Jurkat, Clone E6-1 (cell line): ENCODE data around the gene ATG13.
A peak's percentile ranks its signal among the peaks of the same experiment; 100 is the strongest.
"Not testable (repeated sequence)": the region's sequence is repeated elsewhere in the genome, so short reads cannot be mapped to it uniquely, and the experiment has no call there.

Experiments used
- DNase-seq: peaks from one replicate; pipeline ENCODE4 v3.0.0-alpha.2; 2011; ENCODE audit warnings: low read depth, low spot score
- H3K4me3 ChIP-seq: 2 replicates; pipeline ENCODE4 v1.5.1; 2011; ENCODE audit warnings: mild to moderate bottlenecking, low read length, control low read depth, moderate library complexity

ATG13 gene

DNA sequence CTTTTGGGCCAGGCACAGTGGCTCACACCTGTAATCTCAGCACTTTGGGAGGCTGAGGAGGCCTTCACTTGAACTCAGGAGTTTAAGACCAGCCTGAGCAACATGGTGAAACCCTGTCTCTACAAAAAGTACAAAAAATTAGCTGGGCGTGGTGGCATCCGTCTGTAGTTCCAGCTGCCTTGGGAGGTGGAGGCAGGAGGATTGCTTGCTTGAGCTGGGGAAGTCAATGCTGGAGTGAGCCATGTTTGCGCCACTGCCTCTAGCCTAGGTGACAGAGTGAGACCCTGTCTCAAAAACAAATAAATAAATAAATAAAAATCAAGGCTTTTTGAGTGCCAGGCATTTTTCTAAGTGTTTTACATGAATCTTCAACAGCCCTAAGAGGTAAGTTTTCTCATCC lies 53.2 kb downstream of the ATG13 start:
- peak overlapping the region; percentile 11 for H3K4me3 ChIP-seq
- DNase-seq: not testable (repeated sequence)

DNA sequence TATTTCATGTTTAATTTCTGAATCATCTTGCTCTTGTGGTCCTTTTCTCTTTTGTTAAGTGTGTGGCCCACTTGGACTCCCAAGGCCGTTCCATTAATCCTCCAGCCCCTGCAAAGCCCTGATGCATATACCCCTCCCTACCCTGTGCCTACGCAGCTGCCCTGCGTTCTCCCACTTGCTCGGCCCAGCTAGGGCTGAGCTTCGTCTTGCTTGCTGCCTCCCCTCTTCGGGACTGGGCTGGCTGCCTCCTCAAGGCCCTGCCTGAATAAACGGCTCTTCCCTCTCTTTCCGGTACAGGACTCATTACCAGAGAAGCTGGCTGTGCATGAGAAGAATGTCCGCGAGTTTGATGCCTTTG lies 54.6 kb downstream of the ATG13 start:
- no peak for DNase-seq
- no peak overlapping the region for H3K4me3 ChIP-seq

DNA sequence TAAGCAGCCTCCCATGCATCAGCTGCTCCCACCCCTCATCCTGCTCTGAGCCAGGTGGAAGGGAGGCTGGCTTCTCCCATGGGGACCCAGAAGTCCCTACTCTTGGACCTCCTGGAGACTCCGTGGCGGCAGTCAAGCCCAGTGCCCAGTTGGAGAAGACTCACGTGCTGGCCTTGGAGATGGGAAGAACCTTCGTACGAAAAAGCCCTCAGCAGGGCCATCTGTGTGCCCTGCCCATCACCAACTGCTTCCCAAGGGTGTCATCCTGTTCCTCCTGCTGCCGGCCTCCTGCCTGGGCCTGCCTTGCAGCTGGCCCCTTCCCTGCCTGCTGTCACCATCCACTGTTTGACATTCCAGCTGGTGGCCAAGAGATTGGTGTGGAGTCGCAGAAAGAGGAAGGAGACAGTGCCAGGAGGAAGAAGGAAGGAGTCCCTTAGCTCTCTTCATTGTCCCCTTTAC lies 55.1 kb downstream of the ATG13 start:
- DNase-seq: no peak
- H3K4me3 ChIP-seq: no peak overlapping the region

DNA sequence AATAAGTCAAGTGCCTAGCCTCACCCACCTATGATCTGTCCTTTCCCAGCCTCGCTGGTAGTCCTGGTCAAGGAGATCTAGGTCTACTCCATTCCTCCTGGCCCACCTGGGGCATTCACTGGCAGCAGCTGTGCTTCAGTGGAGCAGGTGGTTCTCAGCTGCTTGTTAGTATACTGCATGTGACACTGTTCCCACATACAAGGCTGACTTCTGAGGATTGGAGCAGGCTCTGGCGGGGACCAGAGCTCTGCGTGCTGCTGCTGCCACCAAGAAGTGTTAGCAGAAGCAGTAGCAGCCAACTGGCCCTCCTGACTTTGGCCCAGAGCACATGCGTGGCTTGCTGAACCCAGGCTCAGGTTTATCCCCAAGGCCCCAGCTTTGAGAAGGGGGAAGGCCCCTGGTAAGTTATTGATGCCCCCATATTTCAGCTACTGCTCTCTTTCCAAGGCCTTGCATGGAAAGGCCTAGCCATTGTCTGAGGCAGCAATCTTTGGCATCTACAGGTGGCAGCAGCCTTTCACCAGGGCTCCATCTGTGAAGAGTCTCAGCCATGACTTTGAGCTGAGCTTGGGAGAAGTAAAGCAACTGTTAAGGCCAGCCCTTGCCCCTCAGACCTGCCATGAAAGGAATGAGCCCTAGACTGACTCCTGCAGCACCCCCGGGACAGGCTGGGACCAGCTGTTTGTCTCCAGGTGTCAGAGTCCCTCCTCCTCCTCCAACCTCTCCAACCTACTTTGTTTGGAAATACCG lies 56.5 kb downstream of the ATG13 start:
- H3K4me3 ChIP-seq: no peak overlapping the region
- peak; percentile 41 for DNase-seq

DNA sequence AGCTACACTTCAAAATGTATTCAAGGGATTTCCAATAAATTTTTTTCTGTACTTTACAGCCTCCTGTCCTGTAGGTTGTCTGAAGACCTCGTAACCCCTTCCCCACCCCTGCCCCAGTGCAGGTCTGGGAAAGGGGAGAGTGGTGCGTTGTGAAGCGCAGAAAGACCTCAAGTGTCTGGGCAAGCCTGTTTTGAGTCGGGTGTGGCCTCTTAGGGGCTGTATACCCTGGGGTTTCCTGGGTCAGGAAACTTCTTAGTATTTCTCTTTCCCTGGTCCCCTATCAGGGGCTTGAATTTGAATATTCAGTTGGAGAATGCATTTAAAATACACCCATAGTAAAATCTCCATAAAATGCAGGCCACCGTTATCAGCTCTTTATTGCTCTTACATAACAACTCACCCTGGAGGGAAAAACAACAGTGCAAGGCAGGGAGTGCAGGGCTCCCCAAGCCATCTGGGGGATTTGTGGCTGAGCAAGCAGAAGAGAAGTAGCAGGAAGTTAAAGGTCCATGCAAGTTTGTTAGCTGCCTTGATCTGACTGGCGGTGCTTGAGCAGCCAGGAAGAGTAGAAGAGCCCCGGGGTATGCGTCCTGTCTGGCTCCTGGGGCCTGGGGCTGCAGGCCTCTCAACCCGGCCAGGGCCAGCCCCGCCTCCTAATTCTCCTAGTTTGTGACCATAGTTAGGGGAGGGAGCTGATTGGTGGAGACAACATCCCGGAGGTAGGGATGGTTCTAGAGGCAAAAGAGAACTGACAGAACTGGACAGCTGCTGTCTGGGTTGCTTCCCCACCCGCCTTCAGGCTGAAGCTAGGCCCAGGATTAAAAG lies 57.3 kb downstream of the ATG13 start:
- DNase-seq: peak; percentile 78
- no peak overlapping the region for H3K4me3 ChIP-seq

DNA sequence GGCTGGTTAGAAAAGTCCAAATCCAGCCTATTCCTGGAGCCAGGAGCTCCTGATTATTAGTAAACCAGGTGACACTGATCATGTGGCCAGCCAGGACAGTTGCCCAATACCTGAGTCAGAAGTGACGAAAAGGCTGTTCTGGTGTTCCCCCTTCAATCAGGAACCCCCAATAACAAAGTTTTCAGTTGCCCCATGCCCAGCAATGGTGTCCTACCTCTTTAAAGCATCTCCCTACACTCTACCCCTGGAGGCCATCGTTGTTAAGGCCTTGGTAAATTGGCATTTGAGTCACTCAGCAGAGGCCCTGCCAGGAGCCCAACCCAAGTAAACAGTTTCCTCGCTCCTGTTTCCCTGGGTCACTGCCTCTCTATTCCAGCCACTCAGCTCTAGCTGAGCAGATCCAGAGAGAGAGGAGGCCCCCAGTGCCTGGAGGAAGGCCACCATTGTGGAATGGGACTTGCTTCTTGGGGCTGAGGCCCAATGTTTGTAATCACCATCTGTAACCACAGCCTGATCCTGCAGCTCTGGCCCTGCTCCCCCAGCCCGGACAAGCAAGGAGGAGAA lies 58.0 kb downstream of the ATG13 start:
- no peak for DNase-seq
- H3K4me3 ChIP-seq: no peak overlapping the region

DNA sequence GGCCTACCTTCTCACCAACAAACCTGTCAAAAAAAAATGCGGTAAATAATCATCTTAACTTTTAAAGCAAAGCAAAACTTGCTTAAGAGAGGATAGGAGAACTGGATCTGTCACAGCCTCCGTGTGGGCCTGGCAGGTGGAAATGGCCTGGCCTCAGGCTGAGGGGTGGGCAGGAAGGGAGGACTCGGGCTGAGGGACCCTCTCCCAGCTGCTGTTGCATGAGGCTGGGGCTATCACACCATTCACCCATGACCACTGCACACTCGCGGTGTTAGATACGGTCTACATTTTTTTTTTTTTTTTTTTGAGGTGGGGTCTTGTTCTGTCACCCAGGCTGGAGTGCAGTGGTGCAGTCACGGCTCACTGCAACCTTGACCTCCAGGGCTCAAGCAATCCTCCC lies 58.6 kb downstream of the ATG13 start:
- no peak for DNase-seq
- H3K4me3 ChIP-seq: no peak overlapping the region

DNA sequence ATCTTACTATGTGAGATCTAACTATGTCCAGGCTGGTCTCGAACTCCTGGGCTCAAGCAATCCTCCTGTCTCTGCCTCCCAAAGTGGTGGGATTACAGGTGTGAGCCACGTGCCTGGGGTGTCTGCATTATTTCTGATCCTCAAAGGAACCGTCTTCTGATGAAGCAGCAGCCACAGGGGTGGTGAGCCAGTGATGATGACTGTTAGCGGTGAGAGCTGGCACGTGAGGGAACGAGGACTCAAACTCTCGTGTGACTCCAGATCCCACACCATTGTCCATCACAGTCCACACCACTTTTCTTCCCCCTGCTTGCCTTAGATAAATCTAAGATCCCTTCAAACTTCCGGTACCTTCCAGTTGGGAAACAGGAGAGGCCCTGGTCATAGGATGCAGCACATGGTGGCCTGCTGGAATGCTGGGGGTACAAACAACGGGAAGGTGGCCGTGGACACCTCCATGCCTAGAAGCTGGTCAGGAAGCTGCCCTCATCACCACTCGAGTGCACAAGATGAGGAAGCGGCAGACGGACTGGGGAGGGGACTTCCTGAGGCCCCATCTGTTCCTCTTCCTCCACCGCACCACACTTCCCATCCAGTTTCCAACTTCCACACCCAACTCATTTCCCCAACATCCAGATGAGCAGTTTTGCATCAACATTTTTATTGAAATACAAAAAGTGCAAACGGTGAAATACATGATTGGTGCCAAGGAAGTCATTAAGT lies 59.2 kb downstream of the ATG13 start:
- no peak for DNase-seq
- no peak overlapping the region for H3K4me3 ChIP-seq

DNA sequence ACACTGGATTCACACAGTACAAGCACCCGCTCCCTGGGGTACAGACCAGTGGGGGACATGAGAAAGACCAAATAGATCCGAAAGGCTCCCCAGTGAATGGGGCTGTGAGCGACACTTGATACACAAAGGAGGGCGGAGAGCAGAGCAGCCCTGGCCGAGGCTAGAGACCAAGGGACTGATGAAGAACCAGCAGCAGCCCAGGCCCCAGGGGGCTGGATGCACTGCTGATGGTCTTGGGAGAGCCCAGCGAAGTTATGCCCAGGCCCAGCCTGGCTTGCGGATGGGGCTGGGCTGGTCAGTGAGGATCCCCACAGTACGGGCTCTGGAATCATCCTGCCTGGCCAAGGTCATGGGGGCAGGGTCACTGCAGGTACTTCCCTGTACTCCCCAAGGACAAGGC lies 59.8 kb downstream of the ATG13 start:
- no peak for DNase-seq
- no peak overlapping the region for H3K4me3 ChIP-seq

DNA sequence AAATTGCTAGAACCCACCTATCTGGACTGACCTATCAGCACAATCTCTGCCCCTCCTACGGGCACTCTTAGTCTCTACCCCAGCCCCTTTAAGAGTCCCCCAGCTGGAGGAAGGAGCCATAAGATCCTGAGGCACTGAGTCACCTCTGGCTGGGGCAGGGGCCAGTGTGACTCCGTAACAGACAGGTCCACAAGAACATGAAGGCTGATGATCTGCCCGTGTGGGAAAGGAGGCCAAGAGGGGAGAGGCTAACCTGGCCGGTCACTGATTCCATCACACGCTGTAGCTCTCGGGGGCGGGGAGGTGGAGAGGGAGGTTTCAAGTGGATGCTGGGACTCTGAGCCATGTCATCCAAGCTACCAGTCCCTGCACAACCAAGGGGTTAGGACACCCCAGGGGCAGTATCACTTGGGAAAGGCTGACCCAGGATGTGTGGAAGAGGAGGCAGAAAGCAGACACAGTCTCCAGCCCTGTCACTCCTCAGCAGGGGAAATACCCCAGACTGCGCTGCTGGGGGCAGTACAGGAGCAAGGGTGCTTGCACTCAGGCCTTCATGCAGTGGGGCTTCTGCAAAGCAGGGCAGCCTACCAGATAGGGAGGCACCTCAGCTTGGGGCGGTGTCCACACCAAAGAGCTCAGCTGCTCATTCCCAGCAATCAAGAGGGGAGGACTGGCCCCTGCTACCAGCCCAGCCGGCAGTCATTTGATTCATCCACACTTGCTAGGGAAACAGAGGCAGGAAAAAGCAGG lies 60.8 kb downstream of the ATG13 start:
- H3K4me3 ChIP-seq: no peak overlapping the region
- no peak for DNase-seq

DNA sequence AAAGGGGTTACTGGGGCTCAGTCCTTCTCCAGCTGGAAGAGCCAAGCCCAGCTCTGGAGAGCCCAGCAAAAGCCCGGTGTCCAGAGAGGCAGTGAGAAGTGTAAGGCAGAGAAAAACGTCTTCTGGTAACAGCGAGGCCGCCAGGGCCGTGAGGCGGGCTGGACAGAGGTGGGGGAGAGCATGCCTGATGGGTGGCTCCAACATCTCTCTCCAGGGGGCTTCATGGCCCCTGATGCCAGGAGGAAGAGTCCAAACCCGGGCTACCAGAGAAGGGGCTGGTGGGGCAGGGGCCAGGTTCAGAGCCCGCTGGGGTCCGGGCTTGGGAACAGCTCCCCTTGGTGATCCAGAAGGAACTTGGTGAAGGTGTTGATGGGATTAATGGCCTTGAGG lies 61.4 kb downstream of the ATG13 start:
- no peak for DNase-seq
- no peak overlapping the region for H3K4me3 ChIP-seq

DNA sequence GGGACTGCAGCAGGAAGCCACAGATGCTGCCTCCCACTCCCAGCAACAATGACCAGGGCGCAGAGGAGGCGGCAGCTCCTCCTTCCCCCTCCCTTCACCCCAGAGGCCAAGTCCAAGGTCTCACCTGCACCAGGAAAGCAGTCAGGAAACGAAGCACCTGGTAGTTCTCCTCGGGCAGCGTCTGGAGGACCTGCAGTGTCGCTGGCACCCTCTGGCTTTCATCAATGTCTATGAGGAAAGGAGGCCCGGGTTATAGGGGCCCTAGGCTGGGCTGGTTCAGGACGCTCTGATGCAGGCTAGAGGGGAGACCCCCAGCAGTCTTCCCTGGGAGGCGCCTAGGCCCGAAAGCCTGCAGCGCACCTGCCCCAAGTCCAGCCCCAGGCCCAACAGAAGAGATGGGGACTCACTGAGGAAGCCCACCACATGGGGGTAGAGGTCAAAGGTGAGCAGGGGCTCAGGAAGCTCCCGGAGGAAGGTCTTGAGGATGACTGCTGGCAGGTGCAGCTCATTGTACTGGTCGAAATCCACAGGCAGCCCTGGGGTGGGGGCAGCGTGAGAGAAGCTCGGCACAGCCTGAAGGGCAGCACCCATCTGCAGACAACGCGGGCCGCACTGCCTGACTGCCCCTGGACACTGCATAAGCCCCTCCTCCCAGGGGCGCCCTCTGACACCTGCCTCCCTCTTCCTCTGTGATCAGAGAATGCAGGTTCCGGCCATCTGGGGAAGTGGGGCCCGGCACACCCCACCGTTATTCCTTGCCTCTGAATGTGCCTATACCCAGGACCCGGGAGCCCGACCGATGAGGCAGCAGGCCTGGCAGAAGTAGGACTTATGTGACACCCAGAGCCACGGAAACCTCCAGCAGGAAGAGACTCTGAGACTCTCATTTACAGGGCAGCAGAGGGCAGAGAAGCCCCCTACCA lies 62.1 kb downstream of the ATG13 start:
- no peak for DNase-seq
- H3K4me3 ChIP-seq: no peak overlapping the region

DNA sequence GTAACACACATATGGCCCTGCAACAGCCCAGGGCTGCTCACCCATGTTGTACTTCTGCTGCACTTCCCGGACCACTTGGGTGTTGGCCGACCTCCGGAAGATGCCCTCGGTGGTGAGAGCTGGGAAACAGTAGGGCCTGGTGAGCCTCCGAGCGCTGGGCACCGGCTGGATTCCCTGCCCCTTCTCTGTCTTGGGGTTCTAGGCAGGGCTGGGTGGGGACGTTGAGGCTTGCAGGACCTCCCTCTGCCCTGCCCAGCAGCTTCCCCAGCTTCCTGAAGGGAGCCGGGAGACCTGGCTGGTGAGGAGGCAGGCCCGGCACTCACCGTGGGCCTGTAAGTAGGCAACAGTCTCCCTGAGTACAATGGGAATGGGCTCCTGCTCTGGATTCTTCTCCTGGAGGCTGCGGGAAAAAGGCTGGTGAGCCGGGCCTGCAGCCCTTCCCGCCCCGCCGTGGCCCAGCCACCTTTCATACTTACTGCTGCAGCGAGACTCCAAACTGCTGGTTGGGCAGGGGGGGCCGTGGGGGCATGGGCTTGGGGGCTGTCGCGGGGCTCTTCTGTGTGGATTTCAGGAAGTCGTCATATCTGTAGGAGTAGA lies 62.9 kb downstream of the ATG13 start:
- no peak overlapping the region for H3K4me3 ChIP-seq
- DNase-seq: no peak

DNA sequence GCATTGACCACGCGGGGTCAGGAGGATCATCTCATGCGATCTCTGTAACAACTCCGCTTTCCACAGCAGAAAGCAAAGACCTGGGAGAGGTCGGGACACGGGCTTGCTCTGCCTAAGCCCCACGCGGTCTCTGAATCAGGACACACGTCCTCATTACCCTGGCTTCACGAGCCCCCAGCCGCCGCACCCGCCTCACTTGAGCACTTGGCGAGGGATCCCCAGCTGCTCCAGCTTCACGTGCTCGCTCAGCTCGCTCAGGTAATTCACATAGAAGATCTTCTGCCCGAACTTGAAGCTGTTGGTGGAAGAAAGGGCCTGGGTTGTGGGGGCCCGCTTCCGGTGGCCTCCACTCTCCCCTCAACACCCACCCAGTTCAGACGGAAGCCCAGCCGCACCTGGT lies 63.5 kb downstream of the ATG13 start:
- DNase-seq: no peak
- H3K4me3 ChIP-seq: no peak overlapping the region

DNA sequence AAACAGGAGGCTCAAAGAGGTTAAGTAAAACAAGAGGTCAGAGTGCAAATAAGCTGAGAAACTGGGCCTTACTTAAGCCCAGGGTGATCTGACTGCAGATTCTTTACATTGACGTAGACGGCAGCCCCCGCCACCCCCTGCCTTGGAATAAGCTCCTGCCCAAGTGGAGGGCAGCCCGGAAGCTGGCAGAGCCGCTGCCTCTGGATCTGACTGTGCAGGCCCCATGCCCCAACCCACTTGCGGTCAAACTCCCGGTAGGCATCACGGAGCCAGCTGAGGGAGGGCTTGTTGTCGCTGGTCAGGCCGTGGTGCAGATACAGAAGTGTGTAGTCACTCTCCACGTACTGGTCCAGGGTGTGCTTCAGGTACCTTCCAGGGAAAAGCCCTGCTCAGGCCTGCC lies 64.5 kb downstream of the ATG13 start:
- no peak overlapping the region for H3K4me3 ChIP-seq
- DNase-seq: no peak

DNA sequence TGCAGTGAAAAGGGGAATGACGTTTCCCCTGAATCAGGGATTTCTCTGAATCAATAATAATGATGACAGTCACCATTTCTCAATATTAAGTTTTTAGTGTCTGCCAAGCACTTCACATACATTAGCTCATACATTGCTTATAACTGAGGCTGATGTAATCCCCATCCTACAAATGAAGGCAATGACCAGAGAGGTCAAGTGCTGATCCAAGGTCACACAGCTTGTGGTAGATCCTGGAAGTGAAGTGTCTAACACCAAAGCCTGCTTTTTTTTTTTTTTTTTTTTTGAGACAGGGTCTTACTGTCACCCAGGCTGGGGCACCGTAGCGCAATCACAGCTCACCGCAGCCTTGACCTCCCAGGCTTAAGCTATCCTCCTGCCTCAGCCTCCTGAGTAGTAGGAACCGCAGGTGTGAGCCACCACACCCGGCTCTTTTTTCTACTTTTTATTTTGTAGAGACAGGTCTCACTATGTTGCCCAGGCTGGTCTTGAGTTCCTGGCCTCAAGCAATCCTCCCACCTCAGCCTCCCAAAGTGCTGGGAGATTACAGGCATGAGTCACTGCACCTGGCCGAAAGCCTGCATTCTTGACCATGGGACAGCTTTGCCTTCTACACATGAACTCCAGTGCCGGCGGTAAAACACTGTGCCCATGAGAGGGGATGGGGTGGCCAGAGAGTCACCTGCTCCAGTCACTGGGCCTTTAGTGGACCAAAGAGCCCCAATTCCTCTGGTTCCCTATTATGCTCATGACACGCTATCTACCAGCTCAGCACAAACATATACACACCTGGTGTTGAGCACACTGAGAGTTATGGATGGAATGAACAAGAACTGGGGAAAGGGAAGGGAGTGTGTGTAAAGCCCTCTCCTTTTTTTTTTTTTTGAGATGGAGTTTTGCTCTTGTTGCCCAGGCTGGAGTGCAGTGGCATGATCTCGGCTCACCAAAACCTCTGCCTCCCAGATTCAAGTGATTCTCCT lies 65.7 kb downstream of the ATG13 start:
- no peak for DNase-seq
- H3K4me3 ChIP-seq: no peak overlapping the region

DNA sequence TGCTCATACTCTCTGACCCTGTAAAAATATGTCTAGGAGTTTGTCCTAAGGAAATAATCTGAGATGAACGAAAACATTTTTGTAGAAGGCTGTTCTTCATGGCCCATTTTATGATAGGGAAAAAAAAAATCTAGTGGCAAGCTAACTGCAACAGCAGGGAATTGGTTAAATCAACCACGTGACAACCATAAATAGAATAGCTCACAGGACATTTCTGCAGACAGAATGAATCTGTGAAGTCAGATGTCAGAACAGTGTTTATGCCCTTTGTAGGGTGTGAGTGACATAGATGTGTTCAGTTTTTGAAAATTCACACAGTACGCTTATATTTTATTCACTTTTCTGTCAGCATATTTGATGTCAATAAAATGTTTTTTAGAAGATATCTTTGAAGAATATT lies 67.0 kb downstream of the ATG13 start:
- DNase-seq: no peak
- no peak overlapping the region for H3K4me3 ChIP-seq
